ENCODE measurements around the gene HEXB.

The HEXB gene

DNA sequence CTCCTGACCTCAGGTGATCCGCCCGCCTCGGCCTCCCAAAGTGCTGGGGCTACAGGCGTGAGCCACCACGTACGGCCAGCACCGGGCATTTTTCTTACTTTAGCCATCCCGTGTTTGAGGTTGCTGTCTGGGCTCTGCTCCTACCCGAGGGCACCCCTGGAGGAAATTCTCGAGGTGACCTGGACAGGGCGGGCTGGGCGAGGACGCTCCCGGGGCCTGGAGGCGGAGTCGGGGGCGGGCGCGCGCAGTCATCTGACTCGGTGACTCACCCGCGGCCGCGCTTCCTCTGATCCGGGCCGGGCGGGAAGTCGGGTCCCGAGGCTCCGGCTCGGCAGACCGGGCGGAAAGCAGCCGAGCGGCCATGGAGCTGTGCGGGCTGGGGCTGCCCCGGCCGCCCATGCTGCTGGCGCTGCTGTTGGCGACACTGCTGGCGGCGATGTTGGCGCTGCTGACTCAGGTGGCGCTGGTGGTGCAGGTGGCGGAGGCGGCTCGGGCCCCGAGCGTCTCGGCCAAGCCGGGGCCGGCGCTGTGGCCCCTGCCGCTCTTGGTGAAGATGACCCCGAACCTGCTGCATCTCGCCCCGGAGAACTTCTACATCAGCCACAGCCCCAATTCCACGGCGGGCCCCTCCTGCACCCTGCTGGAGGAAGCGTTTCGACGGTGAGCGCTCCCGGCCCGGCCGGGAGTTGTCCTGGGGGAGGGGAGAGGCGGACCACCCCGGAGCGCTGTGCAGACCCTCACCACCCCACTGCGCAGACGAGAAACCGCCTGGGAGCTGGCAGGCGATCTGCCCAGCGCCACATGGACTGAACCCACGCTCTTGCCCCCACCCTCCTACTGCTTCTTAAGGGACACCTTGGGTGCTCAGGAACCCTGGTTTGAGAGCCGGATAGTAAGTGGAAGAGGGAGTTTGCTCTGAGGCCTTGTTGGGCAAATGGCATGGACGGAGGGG is at the start of gene HEXB:
TSS of gene HEXB (plus strand) at position 334 of the 952 bp plus-strand sequence. CDS start at position 362, 28 bp downstream.
- DNase-seq (ENCODE audit: low read depth) = peak; percentile 75
- peak within 1 kb of the TSS; percentile 72 for H3K4me3 ChIP-seq (ENCODE audit: control insufficient read depth, low read depth, low read length)
- TF ChIP-seq, protein P1, sequence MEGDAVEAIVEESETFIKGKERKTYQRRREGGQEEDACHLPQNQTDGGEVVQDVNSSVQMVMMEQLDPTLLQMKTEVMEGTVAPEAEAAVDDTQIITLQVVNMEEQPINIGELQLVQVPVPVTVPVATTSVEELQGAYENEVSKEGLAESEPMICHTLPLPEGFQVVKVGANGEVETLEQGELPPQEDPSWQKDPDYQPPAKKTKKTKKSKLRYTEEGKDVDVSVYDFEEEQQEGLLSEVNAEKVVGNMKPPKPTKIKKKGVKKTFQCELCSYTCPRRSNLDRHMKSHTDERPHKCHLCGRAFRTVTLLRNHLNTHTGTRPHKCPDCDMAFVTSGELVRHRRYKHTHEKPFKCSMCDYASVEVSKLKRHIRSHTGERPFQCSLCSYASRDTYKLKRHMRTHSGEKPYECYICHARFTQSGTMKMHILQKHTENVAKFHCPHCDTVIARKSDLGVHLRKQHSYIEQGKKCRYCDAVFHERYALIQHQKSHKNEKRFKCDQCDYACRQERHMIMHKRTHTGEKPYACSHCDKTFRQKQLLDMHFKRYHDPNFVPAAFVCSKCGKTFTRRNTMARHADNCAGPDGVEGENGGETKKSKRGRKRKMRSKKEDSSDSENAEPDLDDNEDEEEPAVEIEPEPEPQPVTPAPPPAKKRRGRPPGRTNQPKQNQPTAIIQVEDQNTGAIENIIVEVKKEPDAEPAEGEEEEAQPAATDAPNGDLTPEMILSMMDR (conservative IDR thresholded peaks at IDR 0.05; ENCODE audit: control insufficient read depth, insufficient read depth, low read depth, low read length) = no peak

DNA sequence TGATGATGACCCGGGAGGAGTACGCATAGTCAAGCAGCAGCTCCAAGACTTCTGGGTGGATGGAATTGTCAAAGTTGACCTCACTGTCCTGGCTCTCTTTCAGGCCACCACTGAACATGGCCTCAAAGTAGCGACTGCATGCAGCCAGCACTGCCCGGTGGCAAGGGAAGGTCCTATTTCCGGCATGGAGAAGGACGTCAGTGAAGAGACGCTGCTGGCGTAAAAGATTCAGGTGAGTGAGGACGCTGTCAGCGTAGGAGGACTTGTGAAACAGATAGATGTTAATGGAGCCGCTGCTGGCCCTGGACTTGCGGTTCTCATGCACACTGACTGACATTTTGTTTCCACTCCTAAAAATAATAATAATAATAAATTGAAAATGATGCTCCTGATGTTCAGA is 48.9 kb upstream of the HEXB start:
- TF ChIP-seq, protein P1 (conservative IDR thresholded peaks at IDR 0.05; ENCODE audit: control insufficient read depth, insufficient read depth, low read depth, low read length) = no peak
- no peak overlapping the region for H3K4me3 ChIP-seq (ENCODE audit: control insufficient read depth, low read depth, low read length)
- no peak for DNase-seq (ENCODE audit: low read depth)

DNA sequence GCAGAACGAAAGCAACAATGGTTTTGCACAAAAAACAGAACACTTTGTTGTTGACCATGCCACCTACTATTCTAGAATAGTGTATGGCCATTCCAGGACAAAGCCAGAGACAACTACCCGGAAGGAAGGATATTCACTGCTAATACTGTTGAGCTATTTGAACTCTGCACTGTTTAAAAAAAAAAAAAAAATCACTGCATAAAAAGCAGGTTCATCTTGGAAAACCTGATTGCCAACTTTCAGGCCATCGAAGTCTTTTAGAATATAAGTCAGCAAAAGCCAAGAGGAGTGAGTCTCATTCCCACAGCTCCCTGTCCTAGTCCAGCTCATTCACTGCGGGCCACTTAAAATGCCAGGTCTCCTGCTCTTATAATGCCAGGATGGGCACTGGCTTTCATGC is 48.5 kb upstream of the HEXB start:
- H3K4me3 ChIP-seq (ENCODE audit: control insufficient read depth, low read depth, low read length) = no peak overlapping the region
- no peak for DNase-seq (ENCODE audit: low read depth)
- TF ChIP-seq, protein P1 (conservative IDR thresholded peaks at IDR 0.05; ENCODE audit: control insufficient read depth, insufficient read depth, low read depth, low read length) = no peak

DNA sequence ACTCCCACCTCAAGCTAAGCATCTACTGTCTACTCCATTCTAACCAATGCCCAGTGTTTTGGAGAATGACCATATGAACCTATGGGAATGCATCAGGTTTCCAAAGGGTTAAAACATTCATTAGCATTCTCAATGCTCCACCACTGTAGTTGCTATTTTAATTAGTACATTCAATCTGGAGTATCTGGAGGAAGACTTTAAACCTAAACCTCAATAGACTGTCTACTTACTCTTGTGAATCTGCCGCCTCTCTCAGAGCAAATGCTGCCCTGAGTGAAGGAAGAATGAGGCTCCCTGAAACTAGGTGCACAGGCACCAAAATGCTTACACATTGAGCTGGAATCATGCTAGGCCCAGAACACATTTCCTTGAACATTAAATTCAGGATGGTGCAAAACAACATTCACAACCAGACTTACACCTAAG is 46.5 kb upstream of the HEXB start:
- no peak for DNase-seq (ENCODE audit: low read depth)
- H3K4me3 ChIP-seq (ENCODE audit: control insufficient read depth, low read depth, low read length) = peak overlapping the region; percentile 75
- TF ChIP-seq, protein P1 (conservative IDR thresholded peaks at IDR 0.05; ENCODE audit: control insufficient read depth, insufficient read depth, low read depth, low read length) = no peak

DNA sequence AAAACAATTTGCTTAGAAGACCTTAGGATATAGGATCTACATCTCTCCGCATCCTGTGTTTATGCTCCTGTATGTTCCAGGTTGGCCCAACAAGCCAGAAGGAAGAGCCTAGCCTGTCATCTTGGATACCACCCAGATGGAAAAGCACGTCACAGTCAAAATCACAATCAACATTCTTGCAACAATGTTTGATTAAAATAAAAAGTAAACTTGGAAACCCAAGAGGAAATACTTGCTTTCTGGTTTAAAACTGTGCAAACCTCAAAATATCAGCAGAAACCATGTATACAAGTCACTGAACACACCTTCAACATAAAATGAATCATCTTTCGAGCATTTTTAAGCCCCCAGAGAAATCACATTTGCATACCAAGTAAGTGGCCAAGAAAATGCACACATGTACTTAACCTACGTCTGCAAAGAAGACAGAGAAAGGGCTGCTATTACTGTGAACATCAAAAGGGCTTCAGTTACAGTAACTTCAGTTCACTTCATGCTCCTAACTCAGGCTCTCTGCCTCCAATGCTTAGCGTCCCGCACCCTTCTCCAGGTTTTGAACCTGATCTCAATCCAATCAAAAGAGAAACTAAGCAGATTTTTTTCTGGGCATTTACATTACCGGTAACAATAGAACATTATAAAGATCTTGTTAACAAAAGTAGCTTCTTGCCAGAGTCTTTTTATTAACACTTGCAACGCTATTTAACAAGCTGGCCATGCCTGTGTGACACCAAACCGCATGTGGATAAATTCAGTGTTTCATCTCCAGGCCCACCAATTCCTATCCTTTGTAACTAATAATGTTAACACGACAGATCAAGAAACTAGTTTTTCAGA is 45.8 kb upstream of the HEXB start:
- TF ChIP-seq, protein P1 (conservative IDR thresholded peaks at IDR 0.05; ENCODE audit: control insufficient read depth, insufficient read depth, low read depth, low read length) = no peak

DNA sequence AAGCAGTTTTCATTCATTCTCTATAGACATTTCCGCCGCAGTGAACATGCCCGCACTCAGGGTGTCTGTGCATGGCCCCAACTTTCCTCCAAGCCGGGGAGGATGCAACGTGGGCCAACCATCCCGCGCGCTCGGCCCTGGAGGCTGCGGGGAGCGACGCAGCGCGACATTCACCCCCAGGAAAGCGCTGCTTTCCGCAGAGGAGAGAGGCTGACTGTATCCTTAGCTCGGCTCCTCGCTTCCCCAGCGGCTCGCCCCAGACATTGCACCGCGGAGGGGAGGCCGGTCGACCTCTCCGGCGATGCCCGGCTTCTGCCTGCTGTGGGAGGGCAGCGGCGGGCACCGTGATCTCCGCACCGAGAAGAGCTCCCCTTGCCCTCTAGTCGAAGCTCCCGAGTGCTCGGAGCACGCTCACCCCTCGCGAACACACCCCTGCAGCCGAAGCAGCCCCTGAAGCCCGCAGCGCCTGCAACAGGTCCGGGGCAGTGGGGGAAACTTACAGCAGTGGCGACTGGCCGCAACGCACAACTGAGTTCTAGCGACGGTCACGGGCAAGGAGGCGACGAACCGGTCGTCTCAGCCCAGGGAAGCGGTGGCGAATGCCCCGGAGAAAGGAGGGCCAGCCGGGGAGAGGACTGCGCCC is 45.1 kb upstream of the HEXB start:
- peak overlapping the region; percentile 75 for H3K4me3 ChIP-seq (ENCODE audit: control insufficient read depth, low read depth, low read length)
- peak; percentile 38 for DNase-seq (ENCODE audit: low read depth)
- TF ChIP-seq, protein P1 (conservative IDR thresholded peaks at IDR 0.05; ENCODE audit: control insufficient read depth, insufficient read depth, low read depth, low read length) = no peak

More for the DNA sequence above, 45.8 kb upstream of the HEXB start:
- peak; percentile 55 for DNase-seq (ENCODE audit: low read depth)
- peak overlapping the region; percentile 75 for H3K4me3 ChIP-seq (ENCODE audit: control insufficient read depth, low read depth, low read length)
